HFFc6 (cell line): ENCODE measurements around the gene STS. TPM values are rescaled to one million over a fixed set of nuclear protein-coding genes. Genes with fewer than 3 reads are reported as not detected.

Experiments used
- DNase-seq: peaks from one replicate; pipeline ENCODE4 v3.0.0-alpha.2; 2018
- H3K27ac Mint-ChIP-seq: 2 replicates; pipeline ENCODE4 v1.8.0; 2020; ENCODE audit warnings: mild to moderate bottlenecking, mixed read lengths
- H3K27me3 Mint-ChIP-seq: 2 replicates; pipeline ENCODE4 v1.8.0; 2021; ENCODE audit warnings: mild to moderate bottlenecking, moderate library complexity, mixed read lengths; ENCODE audit not compliant: insufficient read depth
- H3K36me3 Mint-ChIP-seq: 2 replicates; pipeline ENCODE4 v1.8.0; 2021; ENCODE audit warnings: low read depth, mixed read lengths
- H3K4me1 Mint-ChIP-seq: 2 replicates; pipeline ENCODE4 v1.8.0; 2020; ENCODE audit warnings: low read depth, mixed read lengths
- H3K4me3 Mint-ChIP-seq: 2 replicates; pipeline ENCODE4 v1.8.0; 2020; ENCODE audit warnings: mild to moderate bottlenecking, moderate library complexity, mixed read lengths
- H3K9me3 Mint-ChIP-seq: 2 replicates; pipeline ENCODE4 v1.8.0; 2020; ENCODE audit warnings: mild to moderate bottlenecking, mixed read lengths
- CTCF ChIP-seq: fragments of 200-600 bp; sonication (generic); IDR thresholded peaks from 2 replicates; pipeline ENCODE4 v1.5.0; 2021; ENCODE audit warnings: antibody characterized with exemption, mild to moderate bottlenecking
- microRNA-seq: library from miRNA; unstranded; fragments of <30 nt; microRNA quantifications from one replicate; pipeline ENCODE4, GENCODE V29; 2019
- total RNA-seq, 6 experiments: library from RNA; stranded (reverse); fragmentation: NEBNext Ultra II Directional; extraction: Animal tissue kit (Norgen Biotek cat#: 25700); gene quantifications; 2 replicates in 1 of 6; 3 replicates in 5 of 6; pipeline ENCODE4 v1.2.3, GENCODE V29; 2021

The STS gene
- total RNA-seq, 6 experiments from 2014 or later, result 11.3 to 15.2 (median 13.3) TPM

GRCh38 chrX:7194606-7195005 lies 47.1 kb downstream of the STS start:
- Mint-ChIP-seq H3K36me3 (peaks cover 10% of the 10 kb centered on the region), H3K27me3 (no peaks in the 10 kb centered on the region), H3K4me3 (no peak overlapping the region), H3K4me1 (no peaks in the 10 kb centered on the region), H3K9me3 (no peaks in the 10 kb centered on the region), H3K27ac (no peak overlapping the region)
- DNase-seq, result no peak
- no peak for TF ChIP-seq CTCF

Small RNA genes lying within 50 kb of the gene (microRNA-seq; reads per million reads assigned to microRNA genes)
- 7.0 reads per million for gene MIR4767

Other genes with a start within 250 kb of the STS start
- gene PUDP, start 441 bp downstream of the STS start, total RNA-seq, result 10 to 100 TPM; 23.6 to 30.9 (median 25.9) TPM